Inferior parietal cortex (tissue), 1 donor: ENCODE data around the gene ZBTB22.
"Not testable (repeated sequence)": the region's sequence is repeated elsewhere in the genome, so short reads cannot be mapped to it uniquely, and the experiment has no call there.

Source experiments
- DNase-seq: peaks from one replicate; pipeline ENCODE4 v3.0.0-alpha.2; 2016; ENCODE audit errors: extremely low spot score

The ZBTB22 gene

GRCh38 chr6:33299237-33299944 lies 18.2 kb downstream of the ZBTB22 start:
- peak; percentile 95 for DNase-seq

DNA sequence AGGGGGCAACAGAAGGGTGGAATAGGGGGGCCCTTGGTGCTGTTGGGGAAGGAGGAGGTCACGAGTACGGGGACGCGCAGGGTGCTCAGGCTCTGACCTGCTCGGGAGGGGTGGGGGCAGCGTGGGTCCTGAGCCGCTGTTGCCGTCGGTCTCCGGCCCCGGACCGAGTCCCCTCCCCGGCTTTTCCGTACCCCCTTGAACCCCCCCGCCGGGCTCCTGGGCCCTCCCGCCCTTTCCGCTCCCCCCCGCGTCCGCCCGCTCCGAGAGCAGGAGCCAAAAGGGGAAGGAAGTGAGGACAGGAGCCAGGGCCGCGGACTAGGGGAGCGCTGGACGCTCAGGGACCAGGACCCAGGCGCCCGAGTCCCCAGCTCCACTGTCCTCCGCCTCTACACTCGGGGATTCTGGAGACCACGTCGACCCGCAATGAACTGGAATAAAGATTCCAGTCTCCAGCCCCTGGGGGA lies 18.7 kb downstream of the ZBTB22 start, which contains the start of gene RGL2:
TSS of gene RGL2 (minus strand) at position 170 of the 464 bp plus-strand sequence. CDS start 332 bp downstream, outside the sequence.
- no peak for DNase-seq

- no peak for DNase-seq
Measured at GRCh38 chr6:33297956-33298772, 19.4 kb downstream of the ZBTB22 start.

GRCh38 chr6:33297406-33297955 lies 20.1 kb downstream of the ZBTB22 start:
- no peak for DNase-seq

- DNase-seq: no peak
Measured at GRCh38 chr6:33296797-33297405, 20.6 kb downstream of the ZBTB22 start.

- DNase-seq: no peak
Measured at GRCh38 chr6:33295621-33296369, 21.7 kb downstream of the ZBTB22 start.

- no peak for DNase-seq
Measured at GRCh38 chr6:33294086-33294823, 23.3 kb downstream of the ZBTB22 start.

- DNase-seq: no peak
Measured at GRCh38 chr6:33292996-33293682, 24.4 kb downstream of the ZBTB22 start.

DNA sequence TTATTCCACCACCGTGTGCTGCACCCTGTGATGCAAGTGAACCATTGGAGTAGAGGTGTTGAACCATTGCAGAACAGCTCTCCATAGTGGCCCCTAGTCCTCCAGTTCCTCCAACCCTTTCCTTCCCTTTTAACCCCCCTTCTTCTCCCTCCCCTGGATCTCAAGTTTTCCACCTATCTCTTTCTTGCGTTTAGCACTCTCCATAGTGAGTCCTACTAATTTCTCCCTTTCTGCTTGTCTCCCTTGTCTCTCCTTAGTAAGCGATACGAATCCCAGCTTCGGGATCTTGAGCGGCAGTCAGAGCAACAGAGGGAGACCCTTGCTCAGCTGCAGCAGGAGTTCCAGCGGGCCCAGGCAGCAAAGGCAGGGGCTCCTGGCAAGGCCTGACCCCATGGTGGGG lies 27.1 kb downstream of the ZBTB22 start:
- DNase-seq: no peak

DNA sequence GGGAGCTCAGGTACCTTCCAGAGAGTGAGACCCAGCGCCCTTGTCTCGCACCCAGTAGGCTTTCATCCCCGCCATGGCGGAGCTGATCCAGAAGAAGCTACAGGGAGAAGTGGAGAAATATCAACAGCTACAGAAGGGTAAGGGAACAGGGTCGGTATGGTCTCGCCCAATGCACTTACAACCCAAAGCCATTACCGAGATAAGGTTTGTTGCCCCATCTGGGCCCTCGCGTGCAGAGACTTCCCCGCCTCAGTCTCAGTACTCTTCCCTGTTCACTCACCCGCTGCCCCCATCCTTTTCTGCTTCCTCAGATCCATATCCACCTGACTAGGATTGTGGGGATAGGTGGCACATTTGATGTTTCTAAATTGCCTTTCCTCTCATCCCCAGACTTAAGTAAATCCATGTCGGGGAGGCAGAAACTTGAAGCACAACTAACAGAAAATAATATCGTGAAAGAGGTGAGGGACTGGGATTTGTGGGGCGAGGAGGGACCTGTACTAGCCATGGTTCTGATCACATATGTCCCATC lies 27.7 kb downstream of the ZBTB22 start:
- no peak for DNase-seq

DNA sequence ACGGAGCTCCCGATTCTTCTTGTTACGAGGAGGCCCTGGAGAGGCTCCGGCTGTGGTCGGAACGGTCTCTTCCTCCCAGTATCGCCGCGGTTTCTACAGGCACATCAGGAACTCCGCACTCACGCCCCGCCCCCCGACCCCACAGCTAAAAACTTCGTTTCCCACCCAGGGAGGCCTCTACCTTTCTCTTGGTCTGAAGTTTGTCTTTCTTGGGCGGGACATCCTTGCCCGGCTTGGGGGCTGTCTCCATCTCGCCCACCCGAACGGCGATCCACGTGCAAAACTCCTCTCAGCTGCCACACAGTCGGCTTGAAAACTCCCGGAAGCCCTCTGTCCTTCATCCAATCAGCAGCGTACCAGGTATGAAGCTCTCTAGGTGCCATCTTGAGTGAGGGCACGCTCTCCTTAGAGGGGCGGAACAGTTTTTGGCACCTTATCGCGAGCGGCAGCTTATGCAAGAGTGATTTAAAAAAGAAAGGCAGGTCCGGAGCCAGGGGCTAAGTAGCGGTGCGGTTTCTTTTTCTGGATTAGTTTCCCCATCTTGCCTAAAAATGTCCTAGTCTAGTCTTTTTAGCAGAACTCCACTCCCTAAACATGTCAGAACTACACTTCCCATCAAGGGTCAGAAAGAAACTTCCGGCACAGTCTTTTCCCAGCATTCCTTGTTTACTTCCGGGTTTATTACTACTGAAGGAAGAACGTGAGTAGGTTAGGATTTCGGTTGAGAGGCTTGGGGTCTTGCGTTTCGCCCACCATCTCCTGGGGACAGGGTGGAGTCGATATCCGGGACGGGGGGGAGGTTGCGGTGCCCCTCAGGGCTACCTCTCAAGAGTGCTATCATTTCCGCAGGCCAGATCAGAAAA lies 28.4 kb downstream of the ZBTB22 start, which contains the start of the genes PFDN6 and WDR46:
TSS of gene PFDN6 (plus strand) at position 681 of the 863 bp plus-strand sequence. CDS start 256 bp downstream, outside the sequence.
TSS of gene WDR46 (minus strand) at position 319 of the 863 bp plus-strand sequence. CDS start at position 250, 69 bp downstream.
- peak; percentile 100 for DNase-seq

- no peak for DNase-seq
Measured at GRCh38 chr6:33288141-33288920, 29.2 kb downstream of the ZBTB22 start.

DNA sequence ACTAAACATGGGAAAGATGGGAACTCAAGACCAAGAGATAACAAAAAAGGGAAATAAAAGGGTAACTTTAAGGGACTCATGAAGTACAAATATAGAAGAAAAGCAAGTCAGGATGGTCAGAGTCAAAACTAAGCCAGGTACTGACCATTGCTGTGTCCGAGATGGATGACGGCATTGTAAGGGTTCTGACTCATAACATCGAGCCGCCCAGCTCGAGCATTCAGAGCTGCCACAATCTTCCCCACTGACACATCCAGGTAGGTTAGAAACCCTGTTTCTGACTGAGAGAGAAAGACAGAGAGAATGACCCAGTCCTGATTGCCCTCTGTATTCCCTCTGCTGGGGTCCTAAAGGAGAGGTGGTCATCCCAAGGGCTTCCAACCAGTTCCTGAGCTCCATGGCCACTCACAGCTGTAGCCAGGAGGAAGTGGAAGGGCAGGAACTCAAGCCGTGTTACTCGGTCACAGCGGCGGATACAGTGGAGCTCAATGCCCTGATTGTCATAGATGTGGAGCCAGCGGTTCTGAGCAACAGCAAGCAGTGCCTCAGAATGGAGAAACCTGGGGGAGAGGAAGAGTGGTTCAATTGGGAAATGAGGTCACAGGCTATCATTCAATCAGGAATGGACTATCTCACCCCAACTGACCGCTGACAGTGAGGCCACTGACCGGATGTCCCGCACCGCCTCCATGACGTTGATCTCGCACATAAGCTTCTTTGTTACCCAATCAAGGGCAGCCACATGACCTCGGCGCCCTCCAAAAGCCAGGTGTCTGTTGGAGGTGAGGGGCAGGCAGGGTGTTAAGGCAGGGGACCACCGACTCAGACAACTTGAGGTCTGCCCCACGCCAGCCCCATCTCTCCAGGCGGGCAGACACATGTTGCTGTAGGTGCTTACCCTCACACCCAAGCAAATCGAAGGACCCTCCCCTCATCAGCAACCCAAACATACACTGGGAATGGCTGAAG lies 30.3 kb downstream of the ZBTB22 start:
- DNase-seq: no peak

- DNase-seq: not testable (repeated sequence)
Measured at GRCh38 chr6:33285214-33285613, 32.3 kb downstream of the ZBTB22 start.

DNA sequence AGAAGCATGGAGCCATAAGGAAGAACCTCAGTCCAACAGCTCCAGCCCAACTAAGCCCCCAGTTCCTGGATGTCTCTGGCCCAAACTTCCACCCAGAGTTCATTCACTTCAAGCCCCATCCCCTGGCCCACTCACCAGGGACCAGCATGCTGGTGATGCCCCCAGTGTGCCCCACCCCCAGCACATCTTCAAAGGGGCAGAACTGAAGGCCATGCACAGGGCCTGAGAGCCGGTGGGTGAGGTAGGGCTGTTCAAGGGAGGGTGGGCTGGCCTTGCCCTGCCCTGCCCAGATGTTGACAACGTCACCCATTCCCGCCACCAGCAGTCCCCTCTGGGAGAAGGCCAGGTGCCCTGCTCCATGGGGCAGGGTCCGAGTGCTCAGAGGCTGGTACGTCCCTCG lies 37.0 kb downstream of the ZBTB22 start:
- DNase-seq: no peak

DNA sequence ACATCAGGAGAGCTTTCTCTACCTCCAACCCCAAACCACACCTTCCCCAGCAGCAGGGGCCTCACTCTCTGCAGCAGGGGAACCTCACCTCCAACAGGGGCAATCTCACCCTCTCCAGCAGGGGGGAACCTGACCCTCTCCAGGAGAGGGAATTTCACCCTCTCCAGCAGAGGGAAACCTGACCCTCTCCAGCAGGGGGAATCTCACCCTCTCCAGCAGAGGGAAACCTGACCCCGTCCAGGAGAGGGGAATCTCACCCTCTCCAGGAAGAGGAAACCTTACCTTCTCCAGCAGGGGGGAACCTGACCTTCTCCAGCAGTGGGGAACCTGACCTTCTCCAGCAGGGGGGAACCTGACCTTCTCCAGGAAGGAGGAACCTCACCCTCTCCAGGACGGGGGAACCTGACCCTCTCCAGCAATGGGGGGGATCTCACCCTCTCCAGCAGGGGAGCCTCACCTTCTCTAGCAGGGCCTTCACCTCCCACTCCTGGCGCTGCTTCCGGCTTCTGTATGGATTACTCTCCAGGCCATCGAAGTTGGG lies 37.5 kb downstream of the ZBTB22 start:
- peak; percentile 22 for DNase-seq
